K562 (cell line): ENCODE data around the gene TMEM208. TPM values are rescaled to one million over a fixed set of nuclear protein-coding genes. Genes with fewer than 3 reads are reported as not detected.
A peak's percentile ranks its signal among the peaks of the same experiment; 100 is the strongest.

Experiments
- ATAC-seq: fragments of 200-7000 bp; cut with Tn5 transposase; 3 replicates; pipeline ENCODE4 v1.9.1; 2020; ENCODE audit warnings: moderate library complexity
- BruUV-seq: library from RNA; stranded (reverse); fragments of 400-500 nt; replicated peaks from 2 replicates; lab custom pipeline; 2021; lab: Mats Ljungman, UMichigan
- CTCF ChIA-PET: fragments of 300-600 bp; formaldehyde crosslinking; extraction: SDS; loops from one replicate; lab custom pipeline; 2021; ENCODE audit warnings: low intra/inter-chr PET ratio; lab: Yijun Ruan, JAX
- POLR2A ChIA-PET: fragments of 300-600, 350-650 bp; sonication (Branson Sonifier 250); formaldehyde crosslinking; extraction: SDS; loops from one replicate; lab custom pipeline; 2021; ENCODE audit warnings: antibody characterized with exemption, inconsistent platforms; lab: Yijun Ruan, JAX
- DNase-seq, 4 experiments: peaks; one replicate each; pipeline versions ENCODE4 v3.0.0 to v3.0.0-alpha.2; 2011 to 2018; ENCODE audit warnings: low spot score in 3 of 4, mixed read lengths in 3 of 4; ENCODE audit errors: extremely low read depth in 1 of 4
- FAIRE-seq: peaks from 2 replicates; lab custom pipeline; 2011; peaks lifted over from hg19 to GRCh38; lab: Jason Lieb, UNC
- H2AFZ ChIP-seq: 2 replicates; pipeline ENCODE4 v1.6.0; 2011; ENCODE audit warnings: low read depth, low read length, control low read depth, inconsistent platforms
- H3K27ac ChIP-seq: fragments of 200-600 bp; 3 replicates; pipeline ENCODE4 v1.8.0; 2011; ENCODE audit warnings: low read depth, mild to moderate bottlenecking, control low read depth, inconsistent platforms, low read length, moderate library complexity, mixed read lengths; ENCODE audit errors: extremely low read depth
- H3K27me3 ChIP-seq, 2 experiments: fragments of 300-600 bp in 1 of 2; 2 replicates in 1 of 2; 3 replicates in 1 of 2; pipeline versions ENCODE4 v1.6.0 to v1.8.0; 2011; ENCODE audit warnings: inconsistent platforms in 2 of 2, low read length in 2 of 2, mild to moderate bottlenecking in 1 of 2, mixed read lengths in 1 of 2, moderate library complexity in 1 of 2; ENCODE audit not compliant: control insufficient read depth in 2 of 2, insufficient read depth in 2 of 2
- H3K36me3 ChIP-seq: fragments of 300-600 bp; 3 replicates; pipeline ENCODE4 v1.8.0; 2011; ENCODE audit warnings: mild to moderate bottlenecking, low read length, inconsistent platforms; ENCODE audit not compliant: control insufficient read depth, insufficient read depth
- H3K4me1 ChIP-seq, 2 experiments: fragments of 200-600 bp in 1 of 2; replicated peaks in 1 of 2; 2 replicates in 1 of 2; 3 replicates in 1 of 2; pipeline versions ENCODE4 v1.5.1 to v1.8.0; 2011; ENCODE audit warnings: inconsistent platforms in 2 of 2, low read length in 2 of 2, mild to moderate bottlenecking in 1 of 2, mixed read lengths in 1 of 2, moderate library complexity in 1 of 2; ENCODE audit not compliant: control insufficient read depth in 2 of 2, insufficient read depth in 2 of 2
- H3K4me2 ChIP-seq: 2 replicates; pipeline ENCODE4 v1.6.1; 2011; ENCODE audit warnings: low read length, control low read depth, inconsistent platforms, mixed read lengths; ENCODE audit not compliant: insufficient read depth
- H3K4me3 ChIP-seq: fragments of 200-600 bp; sonication (generic), shearing (Covaris generic); 2 replicates; pipeline ENCODE4 v1.5.1; 2016; ENCODE audit warnings: control low read depth, inconsistent platforms
- H3K79me2 ChIP-seq: fragments of 200-600 bp; 3 replicates; pipeline ENCODE4 v1.8.0; 2011; ENCODE audit warnings: low read length, inconsistent platforms; ENCODE audit not compliant: control insufficient read depth, insufficient read depth
- H3K9ac ChIP-seq, 2 experiments: 2 replicates each; pipeline versions ENCODE4 v1.6.0 to v1.6.1; 2011; ENCODE audit warnings: low read depth in 2 of 2, low read length in 2 of 2, control low read depth in 1 of 2, inconsistent platforms in 1 of 2, mild to moderate bottlenecking in 1 of 2, mixed read lengths in 1 of 2; ENCODE audit not compliant: insufficient read depth in 1 of 2
- H3K9me1 ChIP-seq: one replicate; pipeline ENCODE4 v1.6.0; 2011; ENCODE audit warnings: inconsistent platforms, mild to moderate bottlenecking, low read length, moderate library complexity; ENCODE audit not compliant: control insufficient read depth, insufficient read depth
- H3K9me3 ChIP-seq: replicated peaks from 2 replicates; pipeline ENCODE4 v1.5.1; 2011; ENCODE audit warnings: low read depth, low read length, inconsistent platforms; ENCODE audit not compliant: control insufficient read depth, insufficient read depth
- H4K20me1 ChIP-seq: replicated peaks from 2 replicates; pipeline ENCODE4 v1.6.1; 2011; ENCODE audit warnings: low read length, inconsistent platforms, mixed read lengths; ENCODE audit not compliant: control insufficient read depth, insufficient read depth
- ARID2 ChIP-seq: fragments of 450-650 bp; IDR thresholded peaks from 2 replicates; pipeline ENCODE4 v1.6.1; 2017; ENCODE audit warnings: antibody characterized with exemption, mild to moderate bottlenecking
- ATF7 ChIP-seq: fragments of 450-650 bp; IDR thresholded peaks from 2 replicates; pipeline ENCODE4 v1.7.1; 2014; ENCODE audit warnings: mild to moderate bottlenecking, moderate library complexity
- CBX3 ChIP-seq, 2 experiments: IDR thresholded peaks; 1 replicate in 1 of 2; 2 replicates in 1 of 2; pipeline ENCODE4 v1.6.1; 2012; ENCODE audit warnings: inconsistent platforms in 2 of 2, low read length in 2 of 2, borderline replicate concordance in 1 of 2, control low read depth in 1 of 2
- COPS2 ChIP-seq: fragments of 450-650 bp; conservative IDR thresholded peaks from 2 replicates; pipeline ENCODE4 v1.6.1; 2016; ENCODE audit warnings: mild to moderate bottlenecking, moderate library complexity
- ESRRB ChIP-seq: fragments of 250-450 bp; sonication (Bioruptor Pico); IDR thresholded peaks from 2 replicates; pipeline ENCODE4 v1.5.0; 2020; ENCODE audit warnings: mild to moderate bottlenecking, moderate library complexity, borderline replicate concordance
- HEY1 ChIP-seq: fragments of 250-450 bp; sonication (Bioruptor Pico); IDR thresholded peaks from 2 replicates; pipeline ENCODE4 v1.5.0; 2020; ENCODE audit warnings: mild to moderate bottlenecking, moderate library complexity, borderline replicate concordance
- JUND ChIP-seq, 2 experiments: IDR thresholded peaks; 2 replicates in 1 of 2; 3 replicates in 1 of 2; pipeline ENCODE4 v1.6.1; 2011; ENCODE audit warnings: borderline replicate concordance in 2 of 2, low read depth in 2 of 2, low read length in 2 of 2, improper control_type of control experiment in 1 of 2, missing biosample characterization in 1 of 2, missing genetic modification characterization in 1 of 2, missing genetic modification reagents in 1 of 2
- NFIC ChIP-seq: fragments of 450-650 bp; IDR thresholded peaks from 2 replicates; pipeline ENCODE4 v1.6.1; 2017; ENCODE audit warnings: mild to moderate bottlenecking, inconsistent platforms
- PPARD ChIP-seq: fragments of 250-450 bp; sonication (Bioruptor Pico); IDR thresholded peaks from 2 replicates; pipeline ENCODE4 v1.8.0; 2022; ENCODE audit warnings: inconsistent platforms, mild to moderate bottlenecking, moderate library complexity
- TRIM25 ChIP-seq: fragments of 450-650 bp; IDR thresholded peaks from 2 replicates; pipeline ENCODE4 v1.7.0; 2016; ENCODE audit warnings: borderline replicate concordance
- U2AF1 ChIP-seq: fragments of 200-400 bp; formaldehyde crosslinking; optimal IDR thresholded peaks from 2 replicates; pipeline ENCODE3; 2017; ENCODE audit warnings: mild to moderate bottlenecking, low read depth, low read length, moderate library complexity
- ZBTB1 ChIP-seq: sonication (generic); formaldehyde crosslinking; IDR thresholded peaks from 2 replicates; pipeline ENCODE4 v1.8.1; 2023; ENCODE audit warnings: missing genetic modification reagents, low read depth, mild to moderate bottlenecking, borderline replicate concordance
- ZBTB17 ChIP-seq: fragments of 450-650 bp; formaldehyde crosslinking; IDR thresholded peaks from 2 replicates; pipeline ENCODE4 v1.4.0; 2020; ENCODE audit warnings: mild to moderate bottlenecking
- ZNF23 ChIP-seq: fragments of 250-450 bp; sonication (Bioruptor Pico); IDR thresholded peaks from 2 replicates; pipeline ENCODE4 v1.4.0; 2020; ENCODE audit warnings: mild to moderate bottlenecking
- ZNF444 ChIP-seq: fragments of 250-450 bp; sonication (Bioruptor Pico); IDR thresholded peaks from 2 replicates; pipeline ENCODE4 v1.4.0; 2020; ENCODE audit warnings: mild to moderate bottlenecking, moderate library complexity
- WGBS: fragments of 100-300 bp; shearing (Covaris generic); methylation state at CpG from one replicate; pipeline ENCODE4 v1.1.6; 2016; ENCODE audit warnings: low coverage, mixed read lengths; ENCODE audit not compliant: insufficient coverage; ENCODE audit errors: missing lambda C conversion rate; 5-methylcytosine and 5-hydroxymethylcytosine counted together
- in situ Hi-C: fragments of 300-500 bp; cut with MboI; formaldehyde crosslinking; loops from 4 replicates; pipeline ENCODE4 v1.15.0; 2018; ENCODE audit warnings: inconsistent platforms, mixed read lengths
- intact Hi-C: fragments of 100-400 bp; cut with micrococcal nuclease; formaldehyde crosslinking; loops from 2 replicates; pipeline ENCODE4 v1.14.2; 2022
- polyA plus RNA-seq, 8 experiments: library from polyadenylated mRNA; depleted of rRNA in 4 of 8; stranded (reverse) in 5 of 8; unstranded in 3 of 8; fragments of >200 nt; fragmentation: Nextera tagmentation in 2 of 8; fragmentation: Illumina TruSeq in 1 of 8; extraction: Ambion mirVana in 2 of 8; extraction: Trizol in 1 of 8; gene quantifications; 2 replicates each; pipeline versions ENCODE4 v1.2.1 to v1.2.3, GENCODE V29; 2011 to 2014; ENCODE audit warnings: inconsistent platforms in 1 of 8, missing spikeins in 1 of 8
- total RNA-seq, 7 experiments: library from RNA; depleted of rRNA in 6 of 7; stranded (reverse); fragments of >200 nt in 6 of 7; fragmentation: Illumina TruSeq in 2 of 7; extraction: Trizol in 2 of 7; gene quantifications; 2 replicates each; pipeline versions ENCODE4 v1.2.1 to v1.2.3, GENCODE V29; 2011 to 2021; ENCODE audit warnings: low replicate concordance in 1 of 7
- TF ChIP-seq, protein P1 (sequence below): sonication (generic); formaldehyde crosslinking; IDR thresholded peaks from 2 replicates; pipeline ENCODE4 v1.4.0; 2020; ENCODE audit warnings: mild to moderate bottlenecking, missing genetic modification reagents

Gene TMEM208
- total and polyA plus RNA-seq, 9 of the 15 experiments (the other 6 are each of a cell fraction or from before 2014, with no cell fraction given): 31.8 to 239 (median 54.3) TPM

DNA sequence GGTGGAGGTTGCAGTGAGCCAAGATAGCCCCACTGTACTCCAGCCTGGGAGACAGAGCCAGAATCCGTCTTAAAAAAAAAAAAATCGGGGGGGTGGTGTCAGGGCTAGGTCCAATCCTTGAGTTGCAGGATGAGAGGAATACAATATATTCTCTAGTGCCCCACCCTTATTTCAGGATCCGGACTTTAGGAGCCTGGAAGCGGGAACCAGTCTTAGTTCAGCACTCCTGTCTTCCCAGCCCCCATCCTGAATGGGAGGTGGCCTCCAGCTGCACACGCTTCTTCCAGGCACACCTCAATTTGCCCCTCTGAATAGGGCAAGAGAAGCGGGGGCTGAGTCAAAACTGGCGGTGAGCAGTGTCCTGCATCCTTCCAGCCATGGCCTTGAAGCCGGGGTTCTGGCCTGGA lies 18.7 kb downstream of the TMEM208 start (continued):
- TF ChIP-seq, protein P1, sequence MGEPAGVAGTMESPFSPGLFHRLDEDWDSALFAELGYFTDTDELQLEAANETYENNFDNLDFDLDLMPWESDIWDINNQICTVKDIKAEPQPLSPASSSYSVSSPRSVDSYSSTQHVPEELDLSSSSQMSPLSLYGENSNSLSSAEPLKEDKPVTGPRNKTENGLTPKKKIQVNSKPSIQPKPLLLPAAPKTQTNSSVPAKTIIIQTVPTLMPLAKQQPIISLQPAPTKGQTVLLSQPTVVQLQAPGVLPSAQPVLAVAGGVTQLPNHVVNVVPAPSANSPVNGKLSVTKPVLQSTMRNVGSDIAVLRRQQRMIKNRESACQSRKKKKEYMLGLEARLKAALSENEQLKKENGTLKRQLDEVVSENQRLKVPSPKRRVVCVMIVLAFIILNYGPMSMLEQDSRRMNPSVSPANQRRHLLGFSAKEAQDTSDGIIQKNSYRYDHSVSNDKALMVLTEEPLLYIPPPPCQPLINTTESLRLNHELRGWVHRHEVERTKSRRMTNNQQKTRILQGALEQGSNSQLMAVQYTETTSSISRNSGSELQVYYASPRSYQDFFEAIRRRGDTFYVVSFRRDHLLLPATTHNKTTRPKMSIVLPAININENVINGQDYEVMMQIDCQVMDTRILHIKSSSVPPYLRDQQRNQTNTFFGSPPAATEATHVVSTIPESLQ: no peak

DNA sequence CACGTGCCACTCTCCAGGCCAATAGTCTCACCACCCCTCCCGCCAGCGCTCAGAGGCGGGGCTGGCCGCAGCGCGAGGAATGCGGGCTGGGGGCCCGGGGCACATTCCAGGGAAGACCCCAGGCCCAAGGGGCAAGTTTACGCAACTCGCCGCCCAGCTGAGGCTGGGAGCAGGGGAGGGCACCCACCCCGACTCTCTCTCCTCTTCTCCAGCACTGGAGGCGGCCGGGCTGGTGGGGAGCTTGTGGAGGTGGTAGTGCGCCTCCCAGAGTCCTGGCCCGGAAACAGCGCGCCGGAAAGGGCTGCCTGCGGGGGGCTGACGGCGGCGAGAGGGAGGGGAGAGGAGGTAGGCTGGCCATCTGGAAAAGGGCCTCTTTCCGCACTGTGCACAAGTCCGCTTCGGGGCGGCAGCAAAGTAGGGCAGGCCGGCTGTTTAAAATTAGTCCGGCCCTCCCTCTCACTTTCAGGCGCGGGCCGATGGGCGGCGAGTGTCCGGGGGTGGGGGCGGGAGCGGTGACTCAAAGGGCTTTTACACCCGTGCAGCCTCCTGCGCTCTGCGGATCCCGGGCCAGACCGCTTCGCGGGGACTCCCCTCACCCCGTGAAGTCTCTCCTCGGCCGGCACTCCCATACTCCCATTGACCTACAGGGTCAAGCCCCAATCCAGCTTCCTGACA lies 19.3 kb downstream of the TMEM208 start:
- POLR2A ChIA-PET: interaction anchor here (0.6 to 2.3 kb wide), 6 partner anchors 10 to 375 kb away, joined by 3 to 10 read pairs (median 4); partner anchors contain the start of gene TMEM208
- TF ChIP-seq PPARD (no peak), COPS2 (no peak), ATF7 (peak; percentile 67; the same call in 1 of the 2 replicates), ZNF444 (CRISPR knock-in tag) (no peak), ARID2 (no peak), U2AF1 (no peak), JUND (IDR thresholded peaks at IDR 0.05; ENCODE audit: borderline replicate concordance, low read depth, low read length) (peak; percentile 22; the same call in 1 of the 2 replicates), JUND (tag; IDR thresholded peaks at IDR 0.05; ENCODE audit: borderline replicate concordance, low read depth, low read length) (no peak), CBX3 (IDR thresholded peaks at IDR 0.05; ENCODE audit: borderline replicate concordance in 1 of 2, low read length in 2 of 2) (peak in 1 of 2 experiments; percentile 38; a peak in 1 of 3 replicates), TRIM25 (no peak), ZBTB17 (0 out of 2 replicates have a peak, but pooled peaks have one; percentile 27), ZNF23 (CRISPR knock-in tag) (no peak), NFIC (peak; percentile 31; the same call in 1 of the 2 replicates), ZBTB1 (CRISPR knock-in tag) (peak; percentile 62; the same call in 1 of the 2 replicates), HEY1 (CRISPR knock-in tag) (no peak), ESRRB (CRISPR knock-in tag) (no peak)

More for the DNA sequence above, 19.3 kb downstream of the TMEM208 start:
- H3K9ac ChIP-seq: peak overlapping the region; percentile 79 to 96
- H3K9me3 ChIP-seq: no peaks in the 10 kb centered on the region
- ATAC-seq: peak; percentile 75
- CTCF ChIA-PET: interaction anchor here (0.6 to 1.2 kb wide), 2 partner anchors 61 to 91 kb away, joined by 3 to 4 read pairs; no protein-coding TSS in a partner anchor
- no peaks in the 10 kb centered on the region for H4K20me1 ChIP-seq
- H3K27me3 ChIP-seq: no peaks in the 10 kb centered on the region
- peak overlapping the region; percentile 82 for H2AFZ ChIP-seq
- peak overlapping the region; percentile 91 for H3K4me2 ChIP-seq
- intact Hi-C loops: loop anchor here (1.0 to 10.0 kb wide), 5 partner anchors 53 to 294 kb away; partner anchors contain the start of genes CBFB, E2F4 and MATCAP1
- DNase-seq: peak; percentile 58 to 87 (median 68)
- no TSS peak for BruUV-seq
- 2% methylated on average over 24 of the region's 48 CpGs for WGBS
- in situ Hi-C loops: no loop called here
- peak overlapping the region; percentile 68 for H3K27ac ChIP-seq
- H3K79me2 ChIP-seq: peaks cover 59% of the 10 kb centered on the region
- H3K4me1 ChIP-seq: peaks cover 60 to 79% of the 10 kb centered on the region in 2 experiments
- no peak for FAIRE-seq
- H3K9me1 ChIP-seq: no peaks in the 10 kb centered on the region
- peak overlapping the region; percentile 88 for H3K4me3 ChIP-seq
- H3K36me3 ChIP-seq: peaks cover 25% of the 10 kb centered on the region; the same call in 2 of the 3 replicates
